HepG2 (cell line): Measurements from ENCODE around the gene GGA3. TPM values are rescaled to one million over a fixed set of nuclear protein-coding genes. Genes with fewer than 3 reads are reported as not detected.

Source experiments
- MAZ ChIP-seq, 2 experiments: sonication (generic) in 1 of 2; formaldehyde crosslinking in 1 of 2; IDR thresholded peaks; 2 replicates each; pipeline versions ENCODE4 v1.5.0 to v1.6.1; 2012 to 2020; ENCODE audit warnings: low read depth in 2 of 2, mild to moderate bottlenecking in 2 of 2, borderline replicate concordance in 1 of 2, improper control_type of control experiment in 1 of 2, low read length in 1 of 2, missing genetic modification reagents in 1 of 2, moderate library complexity in 1 of 2
- MED8 ChIP-seq: sonication (generic); formaldehyde crosslinking; IDR thresholded peaks from 2 replicates; pipeline ENCODE4 v1.8.1; 2023; ENCODE audit warnings: mild to moderate bottlenecking, missing genetic modification reagents; ENCODE audit not compliant: insufficient replicate concordance
- MIER3 ChIP-seq: IDR thresholded peaks from 2 replicates; pipeline ENCODE4 v1.6.1; 2016; ENCODE audit warnings: missing compliant biosample characterization, borderline replicate concordance
- NCOA2 ChIP-seq: sonication (generic); formaldehyde crosslinking; IDR thresholded peaks from 2 replicates; pipeline ENCODE4 v1.8.0; 2022; ENCODE audit warnings: inconsistent platforms
- NFE2L2 ChIP-seq: fragments of 150-350 bp; IDR thresholded peaks from 2 replicates; pipeline ENCODE4 v1.6.1; 2014; ENCODE audit warnings: low read length
- REL ChIP-seq: sonication (generic); formaldehyde crosslinking; conservative IDR thresholded peaks from 2 replicates; pipeline ENCODE4 v1.8.0; 2022; ENCODE audit warnings: mild to moderate bottlenecking, missing genetic modification reagents, moderate library complexity
- ZBTB40 ChIP-seq, 2 experiments: fragments of 450-650 bp in 1 of 2; sonication (generic) in 1 of 2; formaldehyde crosslinking in 1 of 2; IDR thresholded peaks; 2 replicates each; pipeline versions ENCODE4 v1.6.1 to v1.8.0; 2016 to 2022; ENCODE audit warnings: antibody characterized with exemption in 1 of 2, mild to moderate bottlenecking in 1 of 2, missing genetic modification reagents in 1 of 2
- ZBTB44 ChIP-seq: sonication (generic); formaldehyde crosslinking; IDR thresholded peaks from 2 replicates; pipeline ENCODE4 v1.4.0; 2020; ENCODE audit warnings: missing genetic modification reagents
- ZMAT5 ChIP-seq: sonication (generic); formaldehyde crosslinking; IDR thresholded peaks from 2 replicates; pipeline ENCODE4 v1.5.0; 2020; ENCODE audit warnings: mild to moderate bottlenecking, low read depth, missing genetic modification reagents, borderline replicate concordance
- ZNF431 ChIP-seq: sonication (generic); formaldehyde crosslinking; IDR thresholded peaks from 2 replicates; pipeline ENCODE4 v1.9.0; 2022; ENCODE audit warnings: missing genetic modification reagents, low read depth, mild to moderate bottlenecking, borderline replicate concordance
- ZNF850 ChIP-seq: sonication (generic); formaldehyde crosslinking; conservative IDR thresholded peaks from 2 replicates; pipeline ENCODE4 v1.9.0; 2021; ENCODE audit warnings: mild to moderate bottlenecking, missing genetic modification reagents
- polyA plus RNA-seq, 8 experiments: library from polyadenylated mRNA; depleted of rRNA in 3 of 8; stranded (reverse) in 7 of 8; unstranded in 1 of 8; fragments of >200 nt; fragmentation: Illumina TruSeq in 4 of 8; extraction: Trizol in 4 of 8; gene quantifications; 2 replicates each; pipeline versions ENCODE4 v1.2.1 to v1.2.3, GENCODE V29; 2011 to 2016; ENCODE audit warnings: low read depth in 4 of 8, missing spikeins in 1 of 8, mixed read lengths in 1 of 8; ENCODE audit not compliant: insufficient read depth in 1 of 8
- total RNA-seq, 5 experiments: library from RNA; depleted of rRNA; stranded (reverse); fragments of >200 nt; fragmentation: Illumina TruSeq; extraction: Trizol; gene quantifications; 2 replicates each; pipeline ENCODE4 v1.2.3, GENCODE V29; 2016; ENCODE audit warnings: low read depth in 1 of 5

GGA3 gene
- total and polyA plus RNA-seq, 2 of the 13 experiments (the other 11 are each of a cell fraction or from before 2014, with no cell fraction given): 28.4 to 43.7 TPM

- TF ChIP-seq ZBTB44 (CRISPR knock-in tag): no peak
- TF ChIP-seq MED8 (CRISPR knock-in tag): peak; percentile 75
- no peak for TF ChIP-seq ZBTB40 (IDR thresholded peaks at IDR 0.05)
- TF ChIP-seq ZBTB40 (CRISPR knock-in tag; IDR thresholded peaks at IDR 0.05): peak; percentile 83
- no peak; the same call in 1 of the 2 replicates for TF ChIP-seq MIER3 (CRISPR knock-in tag)
- no peak for TF ChIP-seq ZMAT5
- TF ChIP-seq REL (CRISPR knock-in tag): 0 out of 2 replicates have a peak, but pooled peaks have one; percentile 47
- peak; percentile 97 for TF ChIP-seq ZNF850 (CRISPR knock-in tag)
- TF ChIP-seq NFE2L2: no peak
- no peak; the same call in 1 of the 2 replicates for TF ChIP-seq NCOA2
- peak; percentile 92 for TF ChIP-seq MAZ (IDR thresholded peaks at IDR 0.05; ENCODE audit: borderline replicate concordance, low read depth, low read length)
- TF ChIP-seq MAZ (CRISPR knock-in tag; IDR thresholded peaks at IDR 0.05; ENCODE audit: low read depth): peak; percentile 96
- peak; percentile 52; the same call in 1 of the 2 replicates for TF ChIP-seq ZNF431 (CRISPR knock-in tag)
Observed at GRCh38 chr17:75205037-75205792, 56.2 kb downstream of the GGA3 start, which contains the start of gene NUP85 (continued).
